Stimulated activated CD4-positive, alpha-beta T cell treated with anti-CD3 and anti-CD28 coated beads, TNF-alpha, amount 100 ng/mL, for 4 hours (primary cell): ENCODE data around the gene CCNY.

Experiments
- DNase-seq, 3 experiments: peaks; one replicate each; pipeline ENCODE4 v3.0.0-alpha.2; 2020; ENCODE audit warnings: low read depth in 3 of 3

Gene CCNY

GRCh38 chr10:35451151-35452016 lies 115.1 kb downstream of the CCNY start:
- DNase-seq = no peak

GRCh38 chr10:35452171-35452570 lies 115.9 kb downstream of the CCNY start:
- no peak for DNase-seq

- no peak for DNase-seq
Observed at GRCh38 chr10:35452847-35453246, 116.5 kb downstream of the CCNY start.

- DNase-seq = no peak
Observed at GRCh38 chr10:35453855-35454532, 117.7 kb downstream of the CCNY start.

- no peak for DNase-seq
Observed at GRCh38 chr10:35456153-35456720, 119.9 kb downstream of the CCNY start.

- DNase-seq = no peak
Observed at GRCh38 chr10:35456784-35457183, 120.5 kb downstream of the CCNY start.

GRCh38 chr10:35458500-35459448 lies 122.5 kb downstream of the CCNY start:
- no peak for DNase-seq

GRCh38 chr10:35459449-35459847 lies 123.1 kb downstream of the CCNY start:
- DNase-seq = no peak

GRCh38 chr10:35460852-35461460 lies 124.6 kb downstream of the CCNY start:
- no peak for DNase-seq

GRCh38 chr10:35462491-35462934 lies 126.2 kb downstream of the CCNY start:
- DNase-seq = no peak

GRCh38 chr10:35463105-35463867 lies 127.0 kb downstream of the CCNY start:
- DNase-seq = no peak

GRCh38 chr10:35463878-35464277 lies 127.6 kb downstream of the CCNY start:
- DNase-seq = no peak

- DNase-seq = no peak
Observed at GRCh38 chr10:35464825-35465456, 128.6 kb downstream of the CCNY start.

- DNase-seq = no peak
Observed at GRCh38 chr10:35465673-35466072, 129.4 kb downstream of the CCNY start.

GRCh38 chr10:35466170-35466569 lies 129.9 kb downstream of the CCNY start:
- no peak for DNase-seq

- DNase-seq = no peak
Observed at GRCh38 chr10:35466661-35467060, 130.4 kb downstream of the CCNY start.

- DNase-seq = no peak
Observed at GRCh38 chr10:35467186-35467585, 130.9 kb downstream of the CCNY start.

- no peak for DNase-seq
Observed at GRCh38 chr10:35470248-35470924, 134.1 kb downstream of the CCNY start.

- no peak for DNase-seq
Observed at GRCh38 chr10:35470925-35471315, 134.6 kb downstream of the CCNY start.
